ENCODE measurements around the gene DRC1.

The DRC1 gene

DNA sequence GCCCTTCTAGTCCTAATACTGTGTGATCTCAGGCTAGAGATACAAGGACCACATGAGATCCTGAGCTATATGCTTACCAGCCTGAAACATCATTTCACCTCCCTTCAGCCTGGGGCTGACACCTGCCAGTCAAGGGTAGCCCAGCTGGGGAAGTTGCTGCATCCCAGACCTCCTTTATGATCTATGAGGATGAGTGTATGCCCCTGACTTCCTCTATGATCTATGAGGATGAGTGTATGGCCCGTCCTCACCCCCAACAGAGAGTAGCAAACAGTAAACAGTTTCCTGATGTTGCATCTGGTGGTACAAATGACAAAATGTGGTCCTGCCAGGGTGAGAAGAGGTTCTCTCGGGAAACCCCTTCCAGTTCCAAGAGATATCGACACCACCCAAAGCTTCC lies 85.1 kb downstream of the DRC1 start:
- Histone ChIP-seq H3K36me3 (ENCODE audit: control insufficient read depth, low read length) (no peaks in the 10 kb centered on the region), H4K20me1 (ENCODE audit: control insufficient read depth, insufficient read depth, low read depth, low read length) (no peaks in the 10 kb centered on the region), H3K9me2 (replicated peaks; ENCODE audit: control insufficient read depth, low read length) (no peaks in the 10 kb centered on the region), H3K4me1 (ENCODE audit: control insufficient read depth, low read length) (no peaks in the 10 kb centered on the region), H3K79me2 (ENCODE audit: control insufficient read depth, low read length) (no peaks in the 10 kb centered on the region), H3F3A (ENCODE audit: control insufficient read depth, insufficient read depth) (no peaks in the 10 kb centered on the region), H3K9me3 (ENCODE audit: control insufficient read depth, insufficient read depth, low read length) (no peaks in the 10 kb centered on the region), H3K4me2 (ENCODE audit: low read length) (no peak overlapping the region), H3K27ac (ENCODE audit: low read depth, low read length) (no peak overlapping the region), H3K27me3 (ENCODE audit: control insufficient read depth, low read length) (no peaks in the 10 kb centered on the region), H3K4me3 (ENCODE audit: low read length) (no peak overlapping the region)
- TF ChIP-seq EZH2phosphoT487 (IDR thresholded peaks at IDR 0.05; ENCODE audit: borderline replicate concordance, low read length) = no peak
- TF ChIP-seq, protein P1, sequence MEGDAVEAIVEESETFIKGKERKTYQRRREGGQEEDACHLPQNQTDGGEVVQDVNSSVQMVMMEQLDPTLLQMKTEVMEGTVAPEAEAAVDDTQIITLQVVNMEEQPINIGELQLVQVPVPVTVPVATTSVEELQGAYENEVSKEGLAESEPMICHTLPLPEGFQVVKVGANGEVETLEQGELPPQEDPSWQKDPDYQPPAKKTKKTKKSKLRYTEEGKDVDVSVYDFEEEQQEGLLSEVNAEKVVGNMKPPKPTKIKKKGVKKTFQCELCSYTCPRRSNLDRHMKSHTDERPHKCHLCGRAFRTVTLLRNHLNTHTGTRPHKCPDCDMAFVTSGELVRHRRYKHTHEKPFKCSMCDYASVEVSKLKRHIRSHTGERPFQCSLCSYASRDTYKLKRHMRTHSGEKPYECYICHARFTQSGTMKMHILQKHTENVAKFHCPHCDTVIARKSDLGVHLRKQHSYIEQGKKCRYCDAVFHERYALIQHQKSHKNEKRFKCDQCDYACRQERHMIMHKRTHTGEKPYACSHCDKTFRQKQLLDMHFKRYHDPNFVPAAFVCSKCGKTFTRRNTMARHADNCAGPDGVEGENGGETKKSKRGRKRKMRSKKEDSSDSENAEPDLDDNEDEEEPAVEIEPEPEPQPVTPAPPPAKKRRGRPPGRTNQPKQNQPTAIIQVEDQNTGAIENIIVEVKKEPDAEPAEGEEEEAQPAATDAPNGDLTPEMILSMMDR (IDR thresholded peaks at IDR 0.05; ENCODE audit: low read depth, low read length, poor library complexity, severe bottlenecking) = no peak

DNA sequence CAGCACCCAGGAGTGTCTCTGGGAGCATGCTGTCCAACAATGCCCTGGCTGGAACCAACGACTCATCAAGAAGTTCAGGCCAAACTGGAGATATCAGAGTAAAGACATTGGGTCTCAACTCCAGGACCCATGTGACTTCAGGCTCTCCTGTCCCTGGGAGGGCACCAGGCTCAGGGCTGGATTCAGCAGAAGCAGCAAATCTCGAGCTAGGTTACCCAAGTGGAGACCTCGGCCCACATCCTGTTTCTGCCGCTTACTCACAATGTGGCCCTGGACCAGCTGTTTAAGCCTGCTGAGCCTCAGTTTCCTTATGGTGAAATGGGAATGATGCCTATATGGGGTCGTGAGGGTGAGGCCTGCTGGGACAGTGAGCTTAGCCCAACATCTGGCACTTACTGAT lies 85.5 kb downstream of the DRC1 start:
- Histone ChIP-seq H3K9me3 (ENCODE audit: control insufficient read depth, insufficient read depth, low read length) (no peaks in the 10 kb centered on the region), H4K20me1 (ENCODE audit: control insufficient read depth, insufficient read depth, low read depth, low read length) (no peaks in the 10 kb centered on the region), H3K36me3 (ENCODE audit: control insufficient read depth, low read length) (no peaks in the 10 kb centered on the region), H3K4me2 (ENCODE audit: low read length) (no peak overlapping the region), H3K4me1 (ENCODE audit: control insufficient read depth, low read length) (no peaks in the 10 kb centered on the region), H3K79me2 (ENCODE audit: control insufficient read depth, low read length) (no peaks in the 10 kb centered on the region), H3F3A (ENCODE audit: control insufficient read depth, insufficient read depth) (no peaks in the 10 kb centered on the region), H3K27ac (ENCODE audit: low read depth, low read length) (no peak overlapping the region), H3K27me3 (ENCODE audit: control insufficient read depth, low read length) (no peaks in the 10 kb centered on the region), H3K4me3 (ENCODE audit: low read length) (no peak overlapping the region), H3K9me2 (replicated peaks; ENCODE audit: control insufficient read depth, low read length) (no peaks in the 10 kb centered on the region)
- no peak for TF ChIP-seq EZH2phosphoT487 (IDR thresholded peaks at IDR 0.05; ENCODE audit: borderline replicate concordance, low read length)
- TF ChIP-seq, protein P1 (IDR thresholded peaks at IDR 0.05; ENCODE audit: low read depth, low read length, poor library complexity, severe bottlenecking) = no peak

GRCh38 chr2:26488463-26489212 lies 86.9 kb downstream of the DRC1 start:
- Histone ChIP-seq H3K27me3 (ENCODE audit: control insufficient read depth, low read length) (peaks cover 3% of the 10 kb centered on the region), H3K4me2 (ENCODE audit: low read length) (no peak overlapping the region), H3K4me1 (ENCODE audit: control insufficient read depth, low read length) (no peaks in the 10 kb centered on the region), H3K9me2 (replicated peaks; ENCODE audit: control insufficient read depth, low read length) (no peaks in the 10 kb centered on the region), H3K36me3 (ENCODE audit: control insufficient read depth, low read length) (no peaks in the 10 kb centered on the region), H3K9me3 (ENCODE audit: control insufficient read depth, insufficient read depth, low read length) (no peaks in the 10 kb centered on the region), H3F3A (ENCODE audit: control insufficient read depth, insufficient read depth) (no peaks in the 10 kb centered on the region), H3K79me2 (ENCODE audit: control insufficient read depth, low read length) (no peaks in the 10 kb centered on the region), H4K20me1 (ENCODE audit: control insufficient read depth, insufficient read depth, low read depth, low read length) (no peaks in the 10 kb centered on the region), H3K27ac (ENCODE audit: low read depth, low read length) (no peak overlapping the region), H3K4me3 (ENCODE audit: low read length) (no peak overlapping the region)
- TF ChIP-seq, protein P1 (IDR thresholded peaks at IDR 0.05; ENCODE audit: low read depth, low read length, poor library complexity, severe bottlenecking) = no peak
- no peak for TF ChIP-seq EZH2phosphoT487 (IDR thresholded peaks at IDR 0.05; ENCODE audit: borderline replicate concordance, low read length)

Measured in DOHH2 (cell line).